ENCODE data around the gene EXOC5.

Gene EXOC5

GRCh38 chr14:57161583-57162234 lies 107.0 kb downstream of the EXOC5 start:
- DNase-seq, result no peak

- DNase-seq, result no peak
Observed at GRCh38 chr14:57160333-57160732, 108.4 kb downstream of the EXOC5 start.

- no peak for DNase-seq
Observed at GRCh38 chr14:57153286-57153685, 115.4 kb downstream of the EXOC5 start.

Data from fibroblast of skin of right biceps (primary cell).